Activated CD8-positive, alpha-beta memory T cell treated with anti-CD3 and anti-CD28 coated beads, Interleukin-2, amount 50 U/mL, for 24 hours (primary cell): ENCODE results near the gene SEC23IP.

Experiments
- DNase-seq: peaks from one replicate; pipeline ENCODE4 v3.0.0-alpha.2; 2020; ENCODE audit errors: extremely low read depth

SEC23IP gene

DNA sequence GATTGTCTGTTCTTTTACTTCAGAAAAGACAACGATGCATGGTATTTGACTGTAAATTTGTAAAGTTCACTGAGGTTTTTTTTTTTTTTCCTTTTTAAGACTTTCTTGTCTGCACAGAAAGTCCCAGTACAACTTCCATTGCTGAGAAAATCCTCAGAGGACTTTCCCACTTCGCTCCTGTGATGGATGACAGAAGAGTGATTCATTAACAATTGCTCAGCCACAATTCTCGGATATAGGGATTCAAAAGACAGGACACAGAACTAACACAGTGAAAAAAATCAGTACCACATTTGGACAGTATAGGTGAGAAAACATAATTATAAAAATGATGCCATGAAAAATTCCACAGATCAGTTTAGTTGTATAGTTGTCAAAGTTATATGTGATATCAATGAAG lies 48.0 kb downstream of the SEC23IP start:
- no peak for DNase-seq

DNA sequence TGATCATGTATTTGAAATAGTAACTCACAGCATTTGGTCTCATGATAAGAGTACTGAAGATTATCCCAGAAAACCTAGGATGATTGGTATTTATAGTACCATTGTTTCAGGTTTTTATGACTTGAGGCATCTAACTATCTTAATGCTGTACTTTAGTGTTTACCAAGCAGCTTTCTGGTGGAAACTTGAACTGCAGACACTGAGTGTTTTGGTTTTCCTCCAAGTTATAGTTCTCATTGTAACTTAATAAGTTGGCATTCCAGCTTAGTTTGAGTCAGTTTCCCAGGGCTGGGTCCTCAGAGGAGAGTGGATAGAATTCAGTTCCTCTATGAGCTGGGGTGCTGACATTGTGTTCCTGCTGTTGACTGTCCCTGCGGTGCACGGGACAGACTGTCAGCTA lies 50.4 kb downstream of the SEC23IP start:
- DNase-seq, result no peak

DNA sequence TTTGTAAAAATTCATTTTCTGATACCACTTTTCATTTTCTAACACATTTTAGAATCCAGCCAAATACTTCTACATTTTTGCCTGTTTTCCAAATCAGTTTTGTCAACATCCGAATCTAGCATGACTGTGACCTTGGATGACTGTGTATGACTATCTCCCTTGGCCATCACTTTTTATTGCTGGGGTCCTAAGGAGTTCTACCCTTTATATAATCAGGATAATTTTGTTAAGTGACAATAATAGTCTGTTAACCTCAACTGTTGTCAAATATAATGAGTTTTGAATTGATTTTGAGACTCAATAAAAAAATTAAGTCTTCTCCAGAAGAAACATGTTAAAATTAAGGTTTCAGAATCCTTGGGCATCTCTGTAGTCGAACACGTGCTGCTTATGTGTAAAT lies 53.3 kb downstream of the SEC23IP start:
- no peak for DNase-seq

DNA sequence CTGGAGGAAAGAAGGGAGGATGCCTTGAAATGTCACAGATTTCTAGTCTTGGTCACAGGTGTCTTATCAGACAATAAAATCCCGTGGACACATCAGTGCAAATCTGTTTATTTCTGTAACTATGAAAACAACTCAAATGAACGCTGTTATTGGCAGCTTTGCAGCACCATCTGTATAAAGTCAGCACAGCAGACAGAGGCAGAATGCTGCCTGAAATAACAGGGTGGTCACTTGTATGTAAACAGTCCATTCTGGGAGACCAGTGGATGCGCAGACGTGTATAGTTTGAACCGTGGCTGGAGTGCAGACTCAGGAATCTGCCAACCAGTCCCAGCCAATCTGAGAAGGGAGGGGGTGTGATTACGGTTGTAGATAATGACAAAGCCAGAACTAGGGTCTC lies 54.8 kb downstream of the SEC23IP start:
- no peak for DNase-seq

DNA sequence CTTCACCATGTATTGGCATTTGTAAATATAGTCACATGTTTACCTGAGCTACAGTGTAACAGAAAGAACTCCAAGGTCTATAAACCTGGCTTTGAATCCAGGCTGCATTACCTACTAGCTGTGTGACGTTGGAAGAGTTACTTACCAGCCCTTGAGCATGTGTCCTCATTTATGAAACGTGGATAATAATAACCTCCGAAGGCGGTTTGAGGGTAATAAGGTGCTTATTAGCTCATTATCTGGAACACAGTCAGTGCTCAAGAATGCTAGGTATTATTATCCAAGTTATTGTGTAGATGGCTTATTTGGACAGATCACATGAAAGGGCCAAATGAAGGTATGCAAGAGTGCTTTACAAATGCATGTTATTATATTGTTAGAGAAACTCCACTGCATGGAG lies 64.9 kb downstream of the SEC23IP start:
- DNase-seq, result no peak

DNA sequence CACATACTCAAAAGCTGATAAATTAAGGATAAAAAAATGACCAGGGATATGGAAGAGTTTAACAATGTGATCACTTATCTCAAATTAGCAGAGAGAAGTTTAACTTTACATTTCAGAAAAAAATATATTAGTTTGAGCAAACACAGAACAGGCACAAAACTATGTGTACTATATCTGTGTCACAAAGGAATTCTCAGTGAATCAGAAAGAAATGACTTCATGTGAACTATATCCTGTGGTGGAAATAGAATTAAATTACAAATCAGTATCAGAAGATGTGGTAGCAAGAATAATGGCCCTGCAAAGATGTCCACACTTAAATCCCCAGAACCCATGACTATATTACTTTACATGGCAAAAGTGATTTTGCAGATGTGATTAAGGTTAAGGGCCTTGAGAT lies 70.3 kb downstream of the SEC23IP start:
- no peak for DNase-seq

DNA sequence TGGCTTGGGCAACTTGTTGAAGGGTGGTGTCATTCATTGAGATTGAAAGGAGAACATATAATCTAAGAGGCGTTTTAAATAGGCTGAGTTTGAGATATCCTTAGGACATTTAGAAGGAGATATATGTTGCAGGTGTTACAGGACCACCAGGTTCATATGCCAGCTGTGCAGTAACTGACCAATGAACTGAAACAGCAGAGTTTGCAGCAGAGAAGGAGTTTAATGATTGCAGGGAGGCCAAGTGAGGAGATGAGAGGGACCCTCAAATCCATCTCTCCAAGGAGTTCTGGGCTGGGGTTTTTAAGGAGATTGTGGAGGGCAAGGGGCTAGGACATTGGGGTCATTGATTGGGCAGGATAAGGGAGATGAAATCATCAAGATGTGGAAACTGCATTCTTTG lies 74.5 kb downstream of the SEC23IP start:
- no peak for DNase-seq

DNA sequence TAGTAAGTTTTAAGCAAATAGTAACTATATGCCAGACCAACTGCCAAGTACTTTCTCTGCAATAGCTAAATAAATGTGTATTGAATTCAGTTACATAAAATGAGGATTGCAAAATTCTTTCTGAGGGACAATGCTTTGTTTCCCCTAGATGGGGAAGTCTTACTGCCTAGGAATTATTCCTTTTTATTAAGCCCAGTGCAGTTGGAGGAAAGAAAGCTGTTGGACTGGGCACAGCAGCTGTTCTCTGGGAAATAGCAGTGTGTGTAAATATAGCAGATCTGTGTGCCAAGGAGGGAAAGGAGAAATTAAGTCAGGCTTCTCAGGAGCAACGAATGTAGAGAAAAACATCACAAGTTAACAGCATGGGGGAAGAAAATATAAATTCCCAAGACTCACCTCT lies 77.1 kb downstream of the SEC23IP start:
- no peak for DNase-seq

DNA sequence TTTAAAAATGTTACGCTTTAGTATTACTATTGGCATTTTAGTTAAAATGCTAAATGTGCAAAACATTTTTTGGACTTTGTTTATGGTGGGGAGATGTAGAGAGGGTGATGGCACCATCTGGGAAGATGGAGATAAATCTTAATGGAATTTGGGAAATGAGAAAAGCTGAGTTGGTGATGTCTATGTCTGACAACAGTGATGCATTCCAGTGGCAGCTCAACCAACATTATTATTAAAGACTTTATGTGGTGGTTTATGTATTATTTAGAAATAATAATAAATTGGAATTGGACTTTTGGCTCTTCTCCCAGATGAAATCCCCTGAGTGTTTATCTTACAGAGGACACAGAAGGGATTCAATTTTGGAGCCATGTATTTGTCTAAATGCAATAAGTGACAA lies 77.6 kb downstream of the SEC23IP start:
- no peak for DNase-seq

DNA sequence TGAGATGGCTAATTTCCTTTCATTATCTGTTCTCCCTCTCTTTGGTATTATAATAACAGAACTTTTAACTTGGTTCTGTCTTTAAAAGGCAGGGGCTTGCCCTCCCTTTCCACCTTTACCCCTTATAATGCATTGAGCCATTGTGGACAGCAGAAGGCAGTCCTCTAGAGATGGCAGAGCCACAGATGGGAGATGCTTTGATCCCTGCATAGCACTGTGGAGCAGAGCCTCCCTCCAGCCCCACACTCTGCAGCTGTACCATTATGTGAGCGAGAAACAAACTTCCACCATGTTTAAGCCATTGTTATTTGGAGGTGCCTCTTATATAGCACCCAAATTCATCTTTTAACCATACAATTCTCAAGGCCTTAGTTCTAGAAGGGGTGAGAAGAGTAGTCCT lies 78.4 kb downstream of the SEC23IP start:
- DNase-seq, result no peak

DNA sequence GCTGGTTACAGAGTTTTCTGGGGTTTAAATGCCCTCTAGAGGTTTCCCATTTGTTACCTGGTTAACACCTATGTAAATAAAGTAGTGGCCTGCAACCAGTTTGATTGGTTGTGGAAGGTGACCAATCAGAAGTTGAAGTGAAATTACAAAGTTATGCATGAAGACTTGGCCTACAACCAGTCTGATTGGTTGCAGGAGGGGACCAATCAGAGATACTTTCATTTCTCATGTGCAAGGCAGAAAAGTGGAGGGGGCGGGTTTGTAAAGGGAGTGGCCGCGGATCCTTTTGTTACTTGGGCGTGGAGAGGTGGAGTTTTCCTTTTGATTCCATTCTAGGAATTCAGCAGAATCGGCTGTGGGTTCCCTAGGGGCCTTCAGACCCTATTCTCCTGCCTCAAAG lies 80.8 kb downstream of the SEC23IP start:
- DNase-seq, result no peak

DNA sequence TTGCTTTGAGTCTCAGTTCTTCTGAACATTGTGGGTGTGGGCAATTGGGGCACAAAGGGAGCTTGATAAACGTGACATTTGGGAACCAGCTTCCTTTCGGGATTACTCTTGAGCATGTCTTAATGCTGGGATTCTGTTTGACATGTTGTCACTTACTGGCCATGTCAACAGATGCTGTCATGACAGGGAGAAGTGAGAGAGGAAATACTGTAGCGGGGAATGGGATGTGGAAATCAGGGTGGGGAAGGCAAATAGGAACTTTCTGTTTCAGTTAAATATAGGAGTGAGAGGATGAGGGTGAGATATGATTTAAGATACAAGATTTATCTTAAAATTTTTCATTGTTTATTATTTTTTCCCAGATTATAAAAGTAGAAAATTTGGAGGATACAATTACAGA lies 83.9 kb downstream of the SEC23IP start:
- no peak for DNase-seq

DNA sequence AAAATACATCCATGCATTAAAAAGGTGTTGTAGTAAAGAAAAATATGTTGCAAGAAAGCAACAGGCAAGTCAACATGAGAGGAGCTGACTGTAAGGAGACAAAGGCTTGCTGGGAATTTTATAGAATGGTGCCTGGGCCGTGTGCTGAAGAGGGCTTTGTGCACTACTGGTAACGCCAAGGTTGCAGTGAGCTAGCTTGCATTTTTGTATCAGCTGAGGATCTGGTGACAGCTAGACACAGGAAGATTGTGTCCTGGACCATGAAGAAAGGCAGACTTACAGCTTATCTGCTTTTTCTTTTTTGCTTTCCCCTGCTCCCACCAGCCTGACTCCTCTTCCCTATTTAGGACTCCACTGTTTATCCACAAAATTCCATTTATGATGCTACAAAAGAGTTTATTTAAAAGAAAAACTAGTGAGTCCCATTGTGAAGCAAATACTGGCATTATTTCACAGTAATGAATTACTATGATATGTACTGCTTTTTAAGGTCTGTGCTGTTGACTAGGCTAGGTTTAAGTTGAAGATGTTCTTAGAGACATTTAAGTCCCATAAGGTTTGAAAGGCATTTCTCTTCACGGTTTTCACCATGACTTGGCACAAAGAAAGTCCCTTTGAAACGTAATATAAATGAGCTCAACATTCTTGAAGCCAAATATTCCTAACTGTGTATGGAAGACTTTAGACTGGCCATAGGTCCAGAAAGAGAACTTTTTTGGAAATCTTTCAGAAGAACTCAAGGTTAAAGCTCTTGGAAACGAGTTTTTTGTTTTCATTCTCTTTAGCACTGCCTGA lies 88.6 kb downstream of the SEC23IP start:
- no peak for DNase-seq

DNA sequence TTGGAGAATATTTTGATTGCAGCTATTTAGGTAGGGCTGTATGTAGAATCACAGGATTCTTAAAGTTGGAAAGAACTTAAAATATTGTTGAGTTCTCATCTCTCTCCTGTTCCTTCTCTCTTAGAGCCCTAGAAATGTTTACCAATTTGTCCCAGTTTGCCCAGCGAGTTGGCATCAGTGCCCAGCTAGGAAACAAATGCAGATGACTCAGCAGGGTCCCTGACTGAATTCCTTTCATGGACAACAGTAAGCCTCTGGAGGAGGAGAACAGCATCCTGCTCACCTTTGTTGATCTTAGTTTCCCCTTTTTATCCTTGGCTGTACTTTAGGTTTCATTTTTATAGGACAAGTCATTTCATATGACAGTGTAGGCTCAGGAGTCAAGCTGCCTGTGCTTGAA lies 89.3 kb downstream of the SEC23IP start:
- no peak for DNase-seq

DNA sequence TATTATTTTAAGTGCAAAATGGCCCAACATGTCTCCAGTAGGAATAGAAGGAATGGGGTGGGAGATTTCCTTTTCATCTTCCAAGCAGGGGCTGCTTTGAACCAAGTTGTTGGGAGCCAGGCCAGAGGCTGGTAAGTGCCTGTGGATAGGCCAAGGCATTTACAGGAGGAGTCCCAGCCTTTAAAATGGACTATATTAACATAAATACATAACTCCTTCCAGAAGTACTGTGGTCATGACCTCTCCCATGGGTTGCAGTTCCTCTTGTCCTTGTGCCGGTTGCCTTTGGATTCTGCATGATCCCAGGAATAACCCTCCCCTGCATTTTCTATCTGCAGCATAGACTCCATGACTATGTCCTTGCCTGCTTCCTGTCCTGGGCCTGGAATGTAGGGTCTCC lies 95.8 kb downstream of the SEC23IP start:
- no peak for DNase-seq

DNA sequence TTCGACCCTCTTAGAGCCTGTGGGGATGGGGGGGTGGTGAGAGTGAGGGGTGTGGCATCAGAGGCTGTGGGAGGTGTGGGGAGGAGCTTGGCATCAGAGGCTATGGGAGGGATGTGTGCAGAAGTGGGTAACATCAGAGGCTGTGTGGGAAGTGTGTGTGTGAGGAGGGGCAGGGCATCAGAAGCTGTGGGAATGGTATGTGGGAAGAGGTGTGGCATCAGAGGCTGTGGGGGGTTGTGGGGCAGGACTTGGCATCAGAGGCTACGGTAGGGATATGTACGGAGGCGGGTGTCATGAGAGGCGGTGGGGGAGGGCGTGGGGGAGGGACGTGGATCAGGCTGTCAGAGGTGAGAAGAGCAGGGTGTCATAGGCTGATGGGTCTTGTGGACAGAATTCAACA lies 97.4 kb downstream of the SEC23IP start:
- no peak for DNase-seq

DNA sequence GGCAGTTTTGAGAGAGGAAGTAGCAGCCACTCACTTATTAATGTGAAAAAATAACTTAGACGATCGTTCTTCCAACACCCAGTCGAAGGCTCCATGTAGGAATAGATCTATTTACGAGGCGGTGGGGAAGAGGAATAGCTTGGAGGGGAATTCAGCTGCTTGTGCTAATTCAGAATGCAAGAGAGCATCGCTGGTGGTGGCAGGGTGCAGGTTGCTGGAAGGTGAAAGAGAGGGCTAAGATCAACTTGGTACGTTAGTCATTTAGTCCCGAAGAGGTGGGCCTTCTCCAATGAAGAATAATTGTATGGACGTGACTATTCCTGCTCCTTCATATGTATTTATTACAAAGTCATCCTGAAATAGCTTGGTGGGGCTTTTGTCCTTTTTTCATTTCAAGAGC lies 98.5 kb downstream of the SEC23IP start:
- no peak for DNase-seq

DNA sequence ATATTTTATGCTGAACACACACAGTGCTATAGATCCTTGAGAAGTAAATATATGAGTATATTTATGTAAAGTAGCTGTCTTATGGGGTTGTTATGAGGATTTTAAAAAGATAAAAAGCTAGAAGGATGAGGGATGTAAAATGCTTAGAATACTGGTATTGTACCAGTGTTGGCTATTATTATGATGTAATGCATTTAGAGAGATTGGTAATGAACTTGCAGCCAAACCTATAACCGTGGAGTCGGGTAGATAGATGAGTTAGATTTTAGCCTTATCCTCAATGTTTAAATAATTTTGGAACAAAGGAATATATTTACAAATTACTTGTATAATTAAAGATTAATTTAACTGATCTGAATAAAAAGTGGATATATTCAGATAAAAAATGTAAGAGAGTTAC lies 99.3 kb downstream of the SEC23IP start:
- no peak for DNase-seq
